HUES48 (cell line): Measurements from ENCODE around the gene RHBDD1.

ENCODE experiments used
- H3K27ac ChIP-seq: one replicate; pipeline ENCODE4 v1.7.0; 2013; ENCODE audit warnings: low read depth, low read length, inconsistent platforms
- H3K27me3 ChIP-seq: 2 replicates; pipeline ENCODE4 v1.6.1; 2013; ENCODE audit warnings: mild to moderate bottlenecking, low read length; ENCODE audit not compliant: control insufficient read depth, insufficient read depth
- H3K36me3 ChIP-seq: 2 replicates; pipeline ENCODE4 v1.6.1; 2013; ENCODE audit warnings: low read length; ENCODE audit not compliant: control insufficient read depth, insufficient read depth
- H3K4me1 ChIP-seq: 2 replicates; pipeline ENCODE4 v1.6.1; 2013; ENCODE audit warnings: mild to moderate bottlenecking, low read length; ENCODE audit not compliant: control insufficient read depth, insufficient read depth
- H3K4me3 ChIP-seq: 2 replicates; pipeline ENCODE4 v1.5.1; 2013; ENCODE audit warnings: mild to moderate bottlenecking, low read depth, low read length
- H3K9ac ChIP-seq: 2 replicates; pipeline ENCODE4 v1.6.1; 2013; ENCODE audit warnings: mild to moderate bottlenecking, low read depth, low read length, moderate library complexity
- H3K9me3 ChIP-seq: 2 replicates; pipeline ENCODE4 v1.6.1; 2013; ENCODE audit warnings: low read length; ENCODE audit not compliant: control insufficient read depth, insufficient read depth

Gene RHBDD1

GRCh38 chr2:226904592-226904991, 68.7 kb downstream of the RHBDD1 start:
- Histone ChIP-seq H3K9me3 (no peaks in the 10 kb centered on the region), H3K9ac (no peak overlapping the region), H3K4me3 (no peak overlapping the region)

DNA sequence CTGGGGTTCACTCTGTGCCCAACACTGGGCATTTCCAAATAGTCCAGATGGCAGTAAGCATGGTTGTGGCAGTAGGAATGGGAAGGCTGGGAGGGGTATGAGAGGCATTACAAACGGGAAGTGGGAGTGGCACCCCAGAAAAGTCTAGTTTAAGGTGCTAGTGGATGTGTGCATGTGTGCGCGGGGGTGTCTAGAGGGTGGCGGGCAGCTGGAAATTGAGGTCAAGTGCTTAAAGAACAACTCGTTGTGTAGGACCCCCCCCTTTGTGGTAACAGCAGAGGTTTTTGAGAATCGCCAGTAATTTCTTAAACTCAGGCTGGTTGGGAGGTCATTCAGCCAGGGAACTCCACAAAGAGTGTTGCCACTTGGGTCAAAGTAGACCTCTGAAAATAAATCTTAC, 69.9 kb downstream of the RHBDD1 start:
- H3K4me3 ChIP-seq: no peak overlapping the region
- no peaks in the 10 kb centered on the region for H3K4me1 ChIP-seq
- H3K9me3 ChIP-seq: no peaks in the 10 kb centered on the region
- no peak overlapping the region for H3K9ac ChIP-seq
- H3K36me3 ChIP-seq: no peaks in the 10 kb centered on the region
- H3K27ac ChIP-seq: no peak overlapping the region
- no peaks in the 10 kb centered on the region for H3K27me3 ChIP-seq

More at GRCh38 chr2:226904592-226904991, 68.7 kb downstream of the RHBDD1 start:
- no peaks in the 10 kb centered on the region for H3K27me3 ChIP-seq
- no peaks in the 10 kb centered on the region for H3K4me1 ChIP-seq
- no peak overlapping the region for H3K27ac ChIP-seq
- H3K36me3 ChIP-seq: no peaks in the 10 kb centered on the region

DNA sequence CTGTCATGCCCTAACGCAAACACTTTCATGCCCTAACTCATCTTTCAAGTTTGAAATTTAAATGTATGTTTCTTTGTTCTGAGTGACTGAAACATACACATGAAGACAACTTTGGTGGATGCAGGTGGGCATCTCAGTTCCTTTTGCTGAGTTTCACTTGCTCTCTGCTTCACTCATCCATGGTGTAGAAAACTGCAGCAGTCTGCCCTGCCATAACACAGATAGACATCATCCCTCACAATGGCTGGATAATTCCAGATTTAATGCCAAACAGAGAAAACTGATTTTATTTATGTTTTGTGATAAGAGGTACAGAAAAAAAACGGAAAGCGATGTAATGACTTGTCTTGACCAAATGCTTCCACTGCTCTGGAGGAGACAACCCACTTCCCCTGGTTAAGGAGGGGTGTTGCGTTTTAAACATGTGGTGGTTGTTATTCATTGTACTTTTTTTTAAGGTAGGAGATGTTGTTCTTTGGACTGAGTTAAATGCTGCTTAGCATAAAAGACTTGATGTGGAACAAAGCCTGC, 70.4 kb downstream of the RHBDD1 start:
- H3K36me3 ChIP-seq: no peaks in the 10 kb centered on the region
- no peaks in the 10 kb centered on the region for H3K4me1 ChIP-seq
- no peaks in the 10 kb centered on the region for H3K27me3 ChIP-seq
- H3K9ac ChIP-seq: no peak overlapping the region
- no peaks in the 10 kb centered on the region for H3K9me3 ChIP-seq
- no peak overlapping the region for H3K27ac ChIP-seq
- H3K4me3 ChIP-seq: no peak overlapping the region

DNA sequence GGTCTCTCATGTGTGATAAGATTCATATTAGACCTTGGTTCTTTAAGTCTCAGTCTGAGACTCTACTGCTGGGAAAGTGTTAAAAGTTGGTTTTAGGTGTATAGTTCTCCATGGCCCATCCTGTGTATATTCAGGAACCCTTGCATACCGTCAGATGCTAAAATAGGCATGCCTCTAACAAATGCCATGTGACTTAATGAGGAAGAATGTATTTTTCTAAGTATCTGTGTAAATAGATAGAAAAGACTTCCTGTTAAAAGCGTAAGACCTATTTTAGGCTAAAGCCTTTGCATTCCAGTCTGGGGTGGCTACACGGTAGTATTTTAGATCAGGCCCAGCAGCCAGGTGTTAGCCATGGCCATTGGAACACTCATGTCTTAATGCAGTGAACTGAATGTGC, 73.3 kb downstream of the RHBDD1 start:
- H3K9me3 ChIP-seq: no peaks in the 10 kb centered on the region

DNA sequence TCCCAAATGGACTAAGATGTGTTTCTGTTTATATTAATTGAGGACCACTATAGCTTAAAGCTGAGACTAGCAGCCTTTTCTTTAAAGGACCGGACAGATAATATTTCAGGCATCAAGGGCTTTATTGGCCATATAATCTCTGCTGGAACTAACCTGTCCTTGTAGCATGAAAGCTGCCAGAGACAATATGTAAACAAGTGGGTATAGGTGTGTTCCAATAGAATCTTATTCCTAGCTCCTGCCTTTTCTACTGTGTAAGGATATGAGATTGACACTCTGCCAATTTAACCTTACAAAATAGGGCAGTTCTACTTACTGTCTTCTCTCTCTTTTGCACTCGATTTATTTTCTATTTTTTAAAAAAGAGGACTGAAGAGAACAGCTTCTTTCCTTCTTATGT, 74.0 kb downstream of the RHBDD1 start:
- H3K27me3 ChIP-seq: no peaks in the 10 kb centered on the region
- no peaks in the 10 kb centered on the region for H3K9me3 ChIP-seq
- no peak overlapping the region for H3K27ac ChIP-seq
- H3K9ac ChIP-seq: no peak overlapping the region
- H3K4me3 ChIP-seq: no peak overlapping the region
- H3K4me1 ChIP-seq: no peaks in the 10 kb centered on the region
- no peaks in the 10 kb centered on the region for H3K36me3 ChIP-seq

More for the DNA sequence above, 73.3 kb downstream of the RHBDD1 start:
- no peak overlapping the region for H3K27ac ChIP-seq
- no peak overlapping the region for H3K4me3 ChIP-seq
- H3K36me3 ChIP-seq: no peaks in the 10 kb centered on the region
- H3K9ac ChIP-seq: no peak overlapping the region
- H3K27me3 ChIP-seq: no peaks in the 10 kb centered on the region
- no peaks in the 10 kb centered on the region for H3K4me1 ChIP-seq

GRCh38 chr2:226910384-226910783, 74.5 kb downstream of the RHBDD1 start:
- Histone ChIP-seq H3K9me3 (no peaks in the 10 kb centered on the region), H3K4me3 (no peak overlapping the region), H3K4me1 (no peaks in the 10 kb centered on the region), H3K9ac (no peak overlapping the region), H3K27ac (no peak overlapping the region), H3K27me3 (no peaks in the 10 kb centered on the region), H3K36me3 (no peaks in the 10 kb centered on the region)

DNA sequence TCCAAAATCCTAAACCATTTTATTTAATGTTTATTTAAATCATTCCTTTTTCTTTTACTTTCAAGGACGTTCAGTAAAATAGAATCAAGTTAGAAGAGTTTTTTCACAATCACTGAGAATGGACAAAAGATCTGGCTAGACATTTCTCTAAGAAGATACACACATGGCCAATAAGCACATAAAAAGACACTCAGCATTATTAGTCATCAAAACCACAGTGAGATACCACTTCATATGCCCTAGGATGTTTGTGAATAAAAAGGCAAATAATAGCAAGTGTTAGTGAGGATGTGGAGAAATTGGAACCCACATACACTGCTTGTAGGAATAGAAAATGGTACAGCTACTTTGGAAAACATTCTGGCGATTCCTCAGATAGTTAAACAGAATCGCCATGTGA, 76.1 kb downstream of the RHBDD1 start:
- no peak overlapping the region for H3K4me3 ChIP-seq
- no peaks in the 10 kb centered on the region for H3K4me1 ChIP-seq
- no peak overlapping the region for H3K27ac ChIP-seq
- no peak overlapping the region for H3K9ac ChIP-seq
- no peaks in the 10 kb centered on the region for H3K9me3 ChIP-seq
- no peaks in the 10 kb centered on the region for H3K27me3 ChIP-seq
- no peaks in the 10 kb centered on the region for H3K36me3 ChIP-seq

- Histone ChIP-seq H3K27ac (no peak overlapping the region), H3K27me3 (no peaks in the 10 kb centered on the region), H3K9ac (no peak overlapping the region), H3K36me3 (no peaks in the 10 kb centered on the region), H3K4me3 (no peak overlapping the region), H3K4me1 (no peaks in the 10 kb centered on the region), H3K9me3 (no peaks in the 10 kb centered on the region)
Observed at GRCh38 chr2:226913641-226914040, 77.8 kb downstream of the RHBDD1 start.

GRCh38 chr2:226915846-226916360, 80.0 kb downstream of the RHBDD1 start:
- Histone ChIP-seq H3K27me3 (no peaks in the 10 kb centered on the region), H3K4me3 (no peak overlapping the region), H3K36me3 (no peaks in the 10 kb centered on the region), H3K9ac (no peak overlapping the region), H3K9me3 (no peaks in the 10 kb centered on the region), H3K4me1 (no peaks in the 10 kb centered on the region), H3K27ac (no peak overlapping the region)

DNA sequence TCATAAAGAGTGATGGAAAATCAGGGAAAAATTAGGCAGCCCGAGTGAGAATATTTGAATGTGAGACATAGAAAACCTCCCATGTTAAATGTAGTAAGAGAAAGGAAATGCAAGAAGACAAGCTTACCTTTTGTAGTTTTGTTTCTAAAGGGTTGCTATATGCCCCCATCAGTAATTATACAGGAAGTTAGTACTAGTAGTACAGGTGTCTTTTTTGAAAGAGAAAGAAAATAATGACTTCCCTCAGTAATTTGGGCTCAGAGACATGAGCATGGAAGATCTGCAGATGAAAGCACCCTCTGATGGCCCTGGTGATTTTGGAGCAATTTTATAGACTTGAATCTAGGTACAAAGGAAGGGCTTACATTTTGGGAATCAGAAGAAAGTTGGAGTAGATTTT, 80.8 kb downstream of the RHBDD1 start:
- no peaks in the 10 kb centered on the region for H3K36me3 ChIP-seq
- H3K27me3 ChIP-seq: no peaks in the 10 kb centered on the region
- H3K9me3 ChIP-seq: no peaks in the 10 kb centered on the region
- no peak overlapping the region for H3K9ac ChIP-seq
- no peak overlapping the region for H3K4me3 ChIP-seq
- H3K27ac ChIP-seq: no peak overlapping the region
- H3K4me1 ChIP-seq: no peaks in the 10 kb centered on the region

GRCh38 chr2:226932443-226932842, 96.6 kb downstream of the RHBDD1 start:
- H3K9me3 ChIP-seq: no peaks in the 10 kb centered on the region
- no peaks in the 10 kb centered on the region for H3K27me3 ChIP-seq
- no peak overlapping the region for H3K27ac ChIP-seq
- H3K9ac ChIP-seq: no peak overlapping the region
- peaks cover 8% of the 10 kb centered on the region for H3K4me1 ChIP-seq
- no peak overlapping the region for H3K4me3 ChIP-seq
- H3K36me3 ChIP-seq: no peaks in the 10 kb centered on the region
